ENCODE data around the gene MITF. TPM values are rescaled to one million over a fixed set of nuclear protein-coding genes. Genes with fewer than 3 reads are reported as not detected.

Gene MITF
- 10 to 100 TPM; 35.5 to 48.6 (median 43.6) TPM for polyA plus RNA-seq (ENCODE audit: insufficient read length in 3 of 3)
- long read RNA-seq, donor 1, full-length matches to known transcripts, result 4 of 4 reads
- long read RNA-seq, donor 1, partial matches to known transcripts, result 0 of 4 reads
- long read RNA-seq, donor 1, other reads (novel, unspliced or antisense), result 0 of 4 reads
- long read RNA-seq, donor 2, full-length matches to known transcripts, result 5 of 5 reads
- long read RNA-seq, donor 2, partial matches to known transcripts, result 0 of 5 reads
- long read RNA-seq, donor 2, other reads (novel, unspliced or antisense), result 0 of 5 reads
- long read RNA-seq, donor 3, full-length matches to known transcripts, result 11 of 11 reads
- long read RNA-seq, donor 3, partial matches to known transcripts, result 0 of 11 reads
- long read RNA-seq, donor 3, other reads (novel, unspliced or antisense), result 0 of 11 reads
- long read RNA-seq, donor 4, full-length matches to known transcripts, result 5 of 5 reads
- long read RNA-seq, donor 4, partial matches to known transcripts, result 0 of 5 reads
- long read RNA-seq, donor 4, other reads (novel, unspliced or antisense), result 0 of 5 reads
- long read RNA-seq, donor 5, result 0 reads
- long read RNA-seq, donor 6, full-length matches to known transcripts, result 4 of 12 reads
- long read RNA-seq, donor 6, partial matches to known transcripts, result 8 of 12 reads
- long read RNA-seq, donor 6, other reads (novel, unspliced or antisense), result 0 of 12 reads
- long read RNA-seq, donor 7, full-length matches to known transcripts, result 5 of 5 reads
- long read RNA-seq, donor 7, partial matches to known transcripts, result 0 of 5 reads
- long read RNA-seq, donor 7, other reads (novel, unspliced or antisense), result 0 of 5 reads
- long read RNA-seq, donor 8, full-length matches to known transcripts, result 7 of 7 reads
- long read RNA-seq, donor 8, partial matches to known transcripts, result 0 of 7 reads
- long read RNA-seq, donor 8, other reads (novel, unspliced or antisense), result 0 of 7 reads
- long read RNA-seq, donor 9, full-length matches to known transcripts, result 6 of 6 reads
- long read RNA-seq, donor 9, partial matches to known transcripts, result 0 of 6 reads
- long read RNA-seq, donor 9, other reads (novel, unspliced or antisense), result 0 of 6 reads
- long read RNA-seq, donor 10, full-length matches to known transcripts, result 2 of 2 reads
- long read RNA-seq, donor 10, partial matches to known transcripts, result 0 of 2 reads
- long read RNA-seq, donor 10, other reads (novel, unspliced or antisense), result 0 of 2 reads
- long read RNA-seq, donor 11, full-length matches to known transcripts, result 4 of 4 reads
- long read RNA-seq, donor 11, partial matches to known transcripts, result 0 of 4 reads
- long read RNA-seq, donor 11, other reads (novel, unspliced or antisense), result 0 of 4 reads
- long read RNA-seq, donor 12, full-length matches to known transcripts, result 2 of 2 reads
- long read RNA-seq, donor 12, partial matches to known transcripts, result 0 of 2 reads
- long read RNA-seq, donor 12, other reads (novel, unspliced or antisense), result 0 of 2 reads
- long read RNA-seq, donor 13, full-length matches to known transcripts, result 11 of 11 reads
- long read RNA-seq, donor 13, partial matches to known transcripts, result 0 of 11 reads
- long read RNA-seq, donor 13, other reads (novel, unspliced or antisense), result 0 of 11 reads
- long read RNA-seq, donor 14, full-length matches to known transcripts, result 5 of 5 reads
- long read RNA-seq, donor 14, partial matches to known transcripts, result 0 of 5 reads
- long read RNA-seq, donor 14, other reads (novel, unspliced or antisense), result 0 of 5 reads
- long read RNA-seq, donor 15, full-length matches to known transcripts, result 3 of 3 reads
- long read RNA-seq, donor 15, partial matches to known transcripts, result 0 of 3 reads
- long read RNA-seq, donor 15, other reads (novel, unspliced or antisense), result 0 of 3 reads
- long read RNA-seq, donor 16, full-length matches to known transcripts, result 13 of 13 reads
- long read RNA-seq, donor 16, partial matches to known transcripts, result 0 of 13 reads
- long read RNA-seq, donor 16, other reads (novel, unspliced or antisense), result 0 of 13 reads

- peak; percentile 61 to 91 (median 83) for DNase-seq (ENCODE audit: extremely low read depth in 1 of 11, low read depth in 9 of 11, low spot score in 4 of 11)
Measured at GRCh38 chr3:69739204-69740102, at the start of gene MITF. Gene MITF, plus strand, starts transcription at chr3:69739464. Its CDS starts 134 bp downstream, at chr3:69739598.

- no peak for DNase-seq (ENCODE audit: extremely low read depth in 1 of 11, low read depth in 9 of 11, low spot score in 4 of 11)
Measured at GRCh38 chr3:69691860-69692259, 47.4 kb upstream of the MITF start.

GRCh38 chr3:69692761-69693160, 46.5 kb upstream of the MITF start:
- DNase-seq (ENCODE audit: extremely low read depth in 1 of 11, low read depth in 9 of 11, low spot score in 4 of 11), result no peak

- DNase-seq (ENCODE audit: extremely low read depth in 1 of 11, low read depth in 9 of 11, low spot score in 4 of 11), result no peak
Measured at GRCh38 chr3:69695443-69695842, 43.8 kb upstream of the MITF start.

GRCh38 chr3:69695933-69696332, 43.3 kb upstream of the MITF start:
- no peak for DNase-seq (ENCODE audit: extremely low read depth in 1 of 11, low read depth in 9 of 11, low spot score in 4 of 11)

GRCh38 chr3:69696367-69696766, 42.9 kb upstream of the MITF start:
- no peak for DNase-seq (ENCODE audit: extremely low read depth in 1 of 11, low read depth in 9 of 11, low spot score in 4 of 11)

GRCh38 chr3:69697381-69697780, 41.9 kb upstream of the MITF start:
- no peak for DNase-seq (ENCODE audit: extremely low read depth in 1 of 11, low read depth in 9 of 11, low spot score in 4 of 11)

GRCh38 chr3:69698728-69699127, 40.5 kb upstream of the MITF start:
- no peak for DNase-seq (ENCODE audit: extremely low read depth in 1 of 11, low read depth in 9 of 11, low spot score in 4 of 11)

GRCh38 chr3:69699183-69699582, 40.1 kb upstream of the MITF start:
- no peak for DNase-seq (ENCODE audit: extremely low read depth in 1 of 11, low read depth in 9 of 11, low spot score in 4 of 11)

GRCh38 chr3:69700949-69701348, 38.3 kb upstream of the MITF start:
- DNase-seq (ENCODE audit: extremely low read depth in 1 of 11, low read depth in 9 of 11, low spot score in 4 of 11), result no peak

- DNase-seq (ENCODE audit: extremely low read depth in 1 of 11, low read depth in 9 of 11, low spot score in 4 of 11), result no peak
Measured at GRCh38 chr3:69710153-69710977, 28.9 kb upstream of the MITF start.

- DNase-seq (ENCODE audit: extremely low read depth in 1 of 11, low read depth in 9 of 11, low spot score in 4 of 11), result no peak
Measured at GRCh38 chr3:69712269-69712668, 27.0 kb upstream of the MITF start.

- DNase-seq (ENCODE audit: extremely low read depth in 1 of 11, low read depth in 9 of 11, low spot score in 4 of 11), result no peak
Measured at GRCh38 chr3:69712933-69713332, 26.3 kb upstream of the MITF start.

GRCh38 chr3:69715204-69715603, 24.1 kb upstream of the MITF start:
- DNase-seq (ENCODE audit: extremely low read depth in 1 of 11, low read depth in 9 of 11, low spot score in 4 of 11), result no peak

- DNase-seq (ENCODE audit: extremely low read depth in 1 of 11, low read depth in 9 of 11, low spot score in 4 of 11), result no peak
Measured at GRCh38 chr3:69716119-69716518, 23.1 kb upstream of the MITF start.
